Central memory CD8-positive, alpha-beta T cell (primary cell): ENCODE measurements around the gene OPN1MW.
A peak's percentile ranks its signal among the peaks of the same experiment; 100 is the strongest.
"Not testable (repeated sequence)": the region's sequence is repeated elsewhere in the genome, so short reads cannot be mapped to it uniquely, and the experiment has no call there.

ENCODE experiments used
- ATAC-seq: fragments of 150-1000 bp; cut with Tn5 transposase; replicated peaks from 2 replicates; pipeline ENCODE4 v1.10.0; 2022; ENCODE audit warnings: mild to moderate bottlenecking, moderate FRiP score, moderate number of reproducible peaks; ENCODE audit not compliant: poor library complexity, severe bottlenecking; ENCODE audit errors: extremely low read depth
- DNase-seq, 2 donors: peaks; one replicate each; pipeline ENCODE4 v3.0.0; 2021; ENCODE audit warnings: low spot score in 2 of 2
- H3K27ac Mint-ChIP-seq: one replicate; pipeline ENCODE4 v1.8.0; 2022; ENCODE audit warnings: low read depth, mild to moderate bottlenecking, moderate library complexity, mixed read lengths
- H3K27me3 Mint-ChIP-seq: one replicate; pipeline ENCODE4 v1.8.0; 2022; ENCODE audit warnings: mixed read lengths
- H3K36me3 Mint-ChIP-seq: one replicate; pipeline ENCODE4 v1.8.0; 2022; ENCODE audit warnings: mild to moderate bottlenecking, moderate library complexity, mixed read lengths; ENCODE audit not compliant: insufficient read depth
- H3K4me1 Mint-ChIP-seq: one replicate; pipeline ENCODE4 v1.8.0; 2022; ENCODE audit warnings: mixed read lengths
- H3K4me3 Mint-ChIP-seq: one replicate; pipeline ENCODE4 v1.8.0; 2022; ENCODE audit warnings: mild to moderate bottlenecking, moderate library complexity, mixed read lengths
- H3K9me3 Mint-ChIP-seq: one replicate; pipeline ENCODE4 v1.8.0; 2022; ENCODE audit warnings: mixed read lengths

Gene OPN1MW

DNA sequence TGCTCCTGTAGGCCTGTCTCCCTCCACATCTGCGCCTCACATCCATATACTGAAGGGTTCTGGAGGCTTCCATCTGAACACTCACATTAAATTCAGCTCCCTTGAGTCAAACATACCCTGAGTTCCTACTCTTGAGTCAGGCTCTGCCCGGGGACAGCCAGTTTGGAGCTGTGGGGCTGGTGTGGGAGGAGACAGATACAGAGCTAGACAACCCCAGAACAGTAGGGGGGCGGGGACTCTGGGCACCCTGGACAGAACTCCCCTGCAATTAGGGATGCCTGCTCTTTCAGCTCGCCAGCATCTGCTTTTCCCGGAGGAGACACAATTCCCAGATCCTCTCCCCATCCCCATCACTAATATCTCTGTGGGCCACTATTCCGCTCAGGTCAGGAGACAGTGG, 42.9 kb downstream of the OPN1MW start:
- not testable (repeated sequence) for H3K27me3 Mint-ChIP-seq, DNase-seq, H3K9me3 Mint-ChIP-seq, ATAC-seq, H3K4me1 Mint-ChIP-seq, H3K4me3 Mint-ChIP-seq, H3K36me3 Mint-ChIP-seq, H3K27ac Mint-ChIP-seq

DNA sequence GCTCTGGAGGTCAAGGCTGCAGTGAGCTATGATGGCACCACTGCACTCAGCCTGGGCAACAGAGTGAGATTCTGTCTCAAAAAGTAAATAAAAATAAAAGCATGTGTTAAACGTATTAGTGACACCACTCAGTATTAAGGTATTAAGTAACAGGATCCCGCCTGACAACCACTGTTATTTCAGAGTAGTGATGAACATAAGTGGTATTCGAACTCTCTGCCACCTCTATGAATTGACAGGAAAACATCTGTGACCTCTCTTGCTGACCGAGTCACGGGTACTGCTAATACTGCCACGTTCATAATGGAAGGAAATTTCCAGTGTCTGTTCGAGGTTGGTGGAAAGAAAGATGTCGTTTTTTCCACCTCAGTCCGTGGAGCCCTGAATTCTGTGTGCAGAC, 44.3 kb downstream of the OPN1MW start:
- not testable (repeated sequence) for H3K27ac Mint-ChIP-seq, H3K4me1 Mint-ChIP-seq, H3K9me3 Mint-ChIP-seq, DNase-seq, H3K36me3 Mint-ChIP-seq, ATAC-seq, H3K4me3 Mint-ChIP-seq, H3K27me3 Mint-ChIP-seq

DNA sequence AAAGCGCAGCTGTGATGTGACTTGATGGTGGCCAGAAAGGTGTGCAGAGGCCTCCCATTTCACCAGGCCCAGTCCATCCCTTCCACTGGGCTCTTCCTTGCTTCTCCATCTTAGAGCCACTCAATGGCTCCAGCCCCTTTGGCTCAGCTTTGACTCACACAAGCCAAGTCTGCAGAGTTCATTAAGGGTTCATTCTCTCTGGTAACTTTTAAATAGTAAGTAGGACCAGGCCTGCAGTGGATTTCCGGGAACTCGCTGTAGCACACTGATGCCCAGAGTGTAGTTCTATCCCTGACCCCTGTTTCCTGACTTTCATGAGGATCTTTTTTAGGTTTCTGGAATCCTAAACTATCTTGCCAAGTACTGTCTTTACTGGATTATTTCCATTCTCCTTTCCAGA, 49.0 kb downstream of the OPN1MW start:
- not testable (repeated sequence) for ATAC-seq, H3K4me3 Mint-ChIP-seq

DNA sequence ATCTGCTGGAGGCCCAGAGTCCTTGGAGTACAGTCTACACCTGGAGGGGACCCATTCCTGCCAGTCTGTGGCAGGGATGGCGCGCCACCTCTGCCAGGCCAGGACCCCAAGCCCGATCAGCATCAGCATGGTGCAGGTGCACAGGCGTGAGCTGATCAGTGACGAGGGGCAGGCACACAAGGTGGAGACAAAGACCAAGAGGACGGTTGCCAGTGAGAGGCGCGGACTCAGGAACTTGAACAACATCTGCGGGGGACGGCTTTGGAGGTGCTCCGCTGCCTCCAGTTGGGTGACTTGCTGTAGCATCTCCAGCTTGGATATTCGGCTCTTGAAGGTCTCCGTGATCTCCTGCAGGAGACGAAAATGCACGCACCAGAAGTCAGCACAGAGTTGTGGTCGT, 51.2 kb downstream of the OPN1MW start:
- not testable (repeated sequence) for H3K36me3 Mint-ChIP-seq, H3K9me3 Mint-ChIP-seq, DNase-seq, H3K4me1 Mint-ChIP-seq, H3K4me3 Mint-ChIP-seq, H3K27me3 Mint-ChIP-seq, H3K27ac Mint-ChIP-seq, ATAC-seq

More for the DNA sequence above, 49.0 kb downstream of the OPN1MW start:
- not testable (repeated sequence) for H3K9me3 Mint-ChIP-seq, H3K27me3 Mint-ChIP-seq, H3K36me3 Mint-ChIP-seq, DNase-seq, H3K4me1 Mint-ChIP-seq, H3K27ac Mint-ChIP-seq

GRCh38 chrX:154238939-154239559, 56.7 kb downstream of the OPN1MW start:
- H3K4me1 Mint-ChIP-seq: peaks cover 11% of the 10 kb centered on the region
- not testable (repeated sequence) for DNase-seq, H3K27me3 Mint-ChIP-seq, H3K27ac Mint-ChIP-seq, H3K4me3 Mint-ChIP-seq, H3K36me3 Mint-ChIP-seq, H3K9me3 Mint-ChIP-seq, ATAC-seq

DNA sequence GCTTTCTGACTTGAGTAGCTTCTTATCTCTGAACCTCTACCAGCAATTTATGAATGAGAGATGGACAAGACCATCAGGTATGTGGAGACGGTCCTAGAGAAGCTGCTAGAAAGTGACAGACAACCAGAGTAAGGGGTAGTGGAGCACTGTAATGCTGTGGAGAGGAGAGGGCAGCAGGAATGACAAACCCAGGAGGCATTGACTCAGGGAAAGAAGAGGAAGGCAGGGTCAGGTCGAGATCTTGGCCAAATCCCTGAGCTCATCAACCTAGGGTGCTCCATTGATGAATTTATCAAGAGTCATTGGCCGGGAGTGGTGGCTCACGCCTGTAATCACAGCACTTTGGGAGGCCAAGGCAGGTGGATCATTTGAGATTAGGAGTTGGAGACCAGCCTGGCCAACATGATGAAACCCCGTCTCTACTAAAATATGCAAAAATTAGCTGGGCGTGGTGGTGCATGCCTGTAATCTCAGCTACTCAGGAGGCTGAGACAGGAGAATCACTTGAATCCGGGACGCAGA, 57.6 kb downstream of the OPN1MW start:
- H3K9me3 Mint-ChIP-seq, H3K36me3 Mint-ChIP-seq, H3K4me3 Mint-ChIP-seq, H3K27me3 Mint-ChIP-seq, DNase-seq, ATAC-seq: not testable (repeated sequence)
- Mint-ChIP-seq H3K4me1 (peaks cover 11% of the 10 kb centered on the region), H3K27ac (peak overlapping the region; percentile 74)
